ENCODE data around the gene AGMO.

AGMO gene

GRCh38 chr7:15370441-15370840 lies 191.4 kb downstream of the AGMO start:
- Histone ChIP-seq H3K4me3 (ENCODE audit: low read depth, low read length) (no peak overlapping the region), H3K9me3 (ENCODE audit: severe bottlenecking) (no peaks in the 10 kb centered on the region), H3K27ac (no peak overlapping the region), H3K27me3 (ENCODE audit: insufficient read depth, low read depth, severe bottlenecking) (no peaks in the 10 kb centered on the region), H3K36me3 (no peaks in the 10 kb centered on the region)
- TF ChIP-seq CTCF (IDR thresholded peaks at IDR 0.05; ENCODE audit: low read depth, low read length): no peak
- no peak for DNase-seq

GRCh38 chr7:15368653-15369052 lies 193.2 kb downstream of the AGMO start:
- Histone ChIP-seq H3K27me3 (ENCODE audit: insufficient read depth, low read depth, severe bottlenecking) (no peaks in the 10 kb centered on the region), H3K4me3 (ENCODE audit: low read depth, low read length) (no peak overlapping the region), H3K27ac (no peak overlapping the region), H3K36me3 (no peaks in the 10 kb centered on the region), H3K9me3 (ENCODE audit: severe bottlenecking) (no peaks in the 10 kb centered on the region)
- no peak for TF ChIP-seq CTCF (IDR thresholded peaks at IDR 0.05; ENCODE audit: low read depth, low read length)
- no peak for DNase-seq

GRCh38 chr7:15367897-15368296 lies 193.9 kb downstream of the AGMO start:
- no peak overlapping the region for H3K27ac ChIP-seq
- no peaks in the 10 kb centered on the region for H3K27me3 ChIP-seq (ENCODE audit: insufficient read depth, low read depth, severe bottlenecking)
- DNase-seq: no peak
- no peak overlapping the region for H3K4me3 ChIP-seq (ENCODE audit: low read depth, low read length)
- no peak for TF ChIP-seq CTCF (IDR thresholded peaks at IDR 0.05; ENCODE audit: low read depth, low read length)
- H3K9me3 ChIP-seq (ENCODE audit: severe bottlenecking): no peaks in the 10 kb centered on the region
- H3K36me3 ChIP-seq: no peaks in the 10 kb centered on the region

- Histone ChIP-seq H3K4me3 (ENCODE audit: low read depth, low read length) (no peak overlapping the region), H3K27me3 (ENCODE audit: insufficient read depth, low read depth, severe bottlenecking) (no peaks in the 10 kb centered on the region), H3K9me3 (ENCODE audit: severe bottlenecking) (no peaks in the 10 kb centered on the region), H3K36me3 (no peaks in the 10 kb centered on the region), H3K27ac (no peak overlapping the region)
- no peak for DNase-seq
- no peak for TF ChIP-seq CTCF (IDR thresholded peaks at IDR 0.05; ENCODE audit: low read depth, low read length)
Observed at GRCh38 chr7:15358112-15358511, 203.7 kb downstream of the AGMO start.

- no peak for TF ChIP-seq CTCF (IDR thresholded peaks at IDR 0.05; ENCODE audit: low read depth, low read length)
- Histone ChIP-seq H3K27ac (no peak overlapping the region), H3K36me3 (no peaks in the 10 kb centered on the region)
Observed at GRCh38 chr7:15352421-15353206, 209.2 kb downstream of the AGMO start.

GRCh38 chr7:15345216-15345615 lies 216.6 kb downstream of the AGMO start:
- H3K27ac ChIP-seq: no peak overlapping the region
- TF ChIP-seq CTCF (IDR thresholded peaks at IDR 0.05; ENCODE audit: low read depth, low read length): no peak
- peaks cover 4% of the 10 kb centered on the region for H3K9me3 ChIP-seq (ENCODE audit: severe bottlenecking)
- H3K27me3 ChIP-seq (ENCODE audit: insufficient read depth, low read depth, severe bottlenecking): no peaks in the 10 kb centered on the region
- no peak overlapping the region for H3K4me3 ChIP-seq (ENCODE audit: low read depth, low read length)
- H3K36me3 ChIP-seq: no peaks in the 10 kb centered on the region
- DNase-seq: no peak

More at GRCh38 chr7:15352421-15353206, 209.2 kb downstream of the AGMO start:
- no peaks in the 10 kb centered on the region for H3K9me3 ChIP-seq (ENCODE audit: severe bottlenecking)
- H3K4me3 ChIP-seq (ENCODE audit: low read depth, low read length): no peak overlapping the region
- H3K27me3 ChIP-seq (ENCODE audit: insufficient read depth, low read depth, severe bottlenecking): no peaks in the 10 kb centered on the region
- DNase-seq: no peak

Measured in WERI-Rb-1 (cell line).